Stimulated activated CD8-positive, alpha-beta memory T cell treated with anti-CD3 and anti-CD28 coated beads, Interleukin-4, amount 100 ng/mL, for 48 hours (primary cell): ENCODE data around the gene SWT1.
"Not testable (repeated sequence)": the region's sequence is repeated elsewhere in the genome, so short reads cannot be mapped to it uniquely, and the experiment has no call there.

ENCODE experiments used
- DNase-seq: peaks from one replicate; pipeline ENCODE4 v3.0.0-alpha.2; 2020

The SWT1 gene

GRCh38 chr1:185291652-185292051 is 134.7 kb downstream of the SWT1 start:
- no peak for DNase-seq

DNA sequence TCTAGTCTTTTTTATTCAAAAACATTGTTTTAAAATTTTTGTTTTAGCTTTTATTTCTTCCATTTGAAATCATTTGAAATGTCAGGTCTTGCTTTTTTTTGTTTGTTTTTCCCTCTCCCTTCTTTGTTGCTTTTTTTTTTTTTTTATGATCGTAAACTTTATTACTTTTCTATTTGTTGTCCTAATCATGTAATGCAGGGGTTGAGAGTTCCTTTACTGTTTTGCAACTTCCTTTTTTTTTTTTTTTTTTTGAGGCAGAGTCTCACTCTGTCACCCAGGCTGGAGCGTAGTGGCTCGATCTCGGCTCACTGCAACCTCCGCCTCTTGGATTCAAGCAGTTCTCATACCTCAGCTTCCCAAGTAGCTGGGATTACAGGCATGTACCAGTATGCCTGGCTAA is 135.3 kb downstream of the SWT1 start:
- no peak for DNase-seq

- DNase-seq = no peak
These were observed 137.1 kb downstream of the SWT1 start for GRCh38 chr1:185293967-185294542.

GRCh38 chr1:185295091-185295490 is 138.1 kb downstream of the SWT1 start:
- DNase-seq = no peak

DNA sequence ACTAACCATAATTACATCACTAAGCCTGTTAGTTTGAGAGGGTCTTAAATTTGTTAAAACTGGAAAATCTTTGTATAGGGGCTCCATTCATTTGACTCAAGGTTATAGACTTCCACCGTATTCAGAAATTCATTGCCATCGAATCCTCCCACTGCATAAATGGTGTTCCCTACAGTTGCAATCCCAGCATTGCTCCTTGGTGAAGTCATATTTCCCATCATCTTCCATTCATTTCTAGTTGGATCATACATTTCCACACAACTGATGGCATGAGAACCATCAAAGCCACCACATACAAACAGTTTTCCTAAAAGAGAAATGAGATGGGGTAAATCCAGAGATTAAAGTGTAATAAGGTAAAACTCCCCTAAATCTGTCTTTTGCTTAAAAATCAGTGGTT is 141.0 kb downstream of the SWT1 start:
- no peak for DNase-seq

DNA sequence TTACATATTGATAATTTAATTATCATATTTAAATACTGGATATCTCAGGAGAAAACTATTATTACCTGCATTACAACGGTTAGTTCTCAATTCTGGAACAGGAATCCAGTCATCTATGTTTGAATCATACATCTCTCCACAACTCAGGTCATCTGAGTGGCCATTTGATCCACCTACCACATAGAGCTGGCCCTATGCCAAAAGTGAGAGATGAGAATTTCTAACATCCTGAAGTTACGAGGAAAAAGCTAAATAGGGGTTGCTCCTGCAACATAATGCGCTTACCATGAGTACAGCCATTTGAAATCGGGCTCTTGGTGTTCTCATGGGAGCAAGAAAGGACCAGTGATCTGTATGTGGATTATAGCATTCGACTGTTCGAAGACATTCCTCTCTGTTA is 143.2 kb downstream of the SWT1 start:
- no peak for DNase-seq

GRCh38 chr1:185305419-185305818 is 148.5 kb downstream of the SWT1 start:
- no peak for DNase-seq

DNA sequence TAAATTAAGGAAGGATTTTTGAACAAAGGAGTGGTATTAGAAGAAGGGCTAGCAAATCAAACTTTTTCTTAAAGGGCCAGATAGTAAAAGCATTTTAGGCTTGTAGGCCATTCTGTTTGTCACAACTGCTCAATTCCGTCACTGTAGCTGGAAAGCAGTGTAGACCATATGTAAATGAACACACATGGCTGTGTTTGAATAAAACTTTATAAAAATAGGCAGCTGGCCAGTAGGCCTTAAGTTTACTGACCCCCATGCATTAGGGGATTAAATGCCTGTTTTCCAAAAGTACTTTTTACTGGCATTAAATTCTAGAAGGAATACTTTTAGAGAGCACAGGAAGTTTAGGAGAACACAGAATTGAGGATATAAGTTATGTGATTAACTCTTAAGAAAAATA is 151.2 kb downstream of the SWT1 start:
- no peak for DNase-seq

DNA sequence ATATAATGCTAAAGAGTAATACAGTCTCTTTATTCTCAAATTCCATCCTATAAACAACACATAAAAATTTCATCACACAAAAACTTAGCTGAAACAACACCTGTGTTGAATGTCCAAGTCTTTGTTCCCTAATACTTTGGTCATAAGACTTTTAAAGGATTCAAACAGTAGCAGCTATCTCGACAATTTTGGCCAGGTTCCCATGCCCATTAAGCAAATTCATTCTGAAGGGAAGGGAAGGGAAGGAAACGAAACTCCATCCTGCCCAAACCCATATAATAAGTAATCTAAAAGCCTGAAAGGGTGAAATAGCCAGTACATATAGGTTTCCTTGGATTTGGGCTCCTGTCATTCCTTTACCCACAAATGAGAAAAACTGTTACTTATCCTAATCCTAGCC is 152.6 kb downstream of the SWT1 start:
- DNase-seq = no peak

DNA sequence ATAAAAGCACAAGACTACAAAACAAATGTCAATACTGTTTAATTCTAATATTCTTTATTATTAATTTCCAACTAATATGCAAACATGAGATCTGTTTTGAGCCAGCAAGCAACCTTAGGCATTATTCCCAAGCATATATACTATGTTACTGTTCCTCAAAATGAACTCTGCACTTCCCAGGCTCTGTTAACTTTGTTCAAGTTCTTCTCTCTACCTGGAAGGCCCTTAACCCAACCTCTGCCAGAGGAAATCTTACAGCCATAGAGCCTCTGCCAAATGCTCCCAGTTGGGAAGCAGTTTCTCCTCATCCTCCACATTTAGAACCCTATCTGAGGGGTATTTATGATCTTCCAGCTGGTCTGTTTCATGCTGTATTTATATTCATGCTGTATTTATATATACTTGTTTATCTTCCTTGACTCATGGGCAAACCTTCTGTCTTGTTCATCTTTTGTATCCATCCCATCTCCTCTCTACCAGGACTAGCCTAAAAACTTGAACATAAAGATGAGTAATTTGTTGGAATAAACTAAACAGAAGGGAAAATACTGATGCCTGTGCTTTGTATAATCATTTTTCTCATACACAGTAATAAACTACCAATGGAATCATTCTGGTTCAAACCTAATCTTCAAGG is 154.7 kb downstream of the SWT1 start:
- no peak for DNase-seq

GRCh38 chr1:185312361-185313138 is 155.6 kb downstream of the SWT1 start:
- no peak for DNase-seq

- no peak for DNase-seq
These were observed 157.4 kb downstream of the SWT1 start for GRCh38 chr1:185314411-185314810.

GRCh38 chr1:185315445-185316071 is 158.6 kb downstream of the SWT1 start:
- DNase-seq = no peak

GRCh38 chr1:185316163-185317033 is 159.4 kb downstream of the SWT1 start:
- DNase-seq = peak; percentile 95

DNA sequence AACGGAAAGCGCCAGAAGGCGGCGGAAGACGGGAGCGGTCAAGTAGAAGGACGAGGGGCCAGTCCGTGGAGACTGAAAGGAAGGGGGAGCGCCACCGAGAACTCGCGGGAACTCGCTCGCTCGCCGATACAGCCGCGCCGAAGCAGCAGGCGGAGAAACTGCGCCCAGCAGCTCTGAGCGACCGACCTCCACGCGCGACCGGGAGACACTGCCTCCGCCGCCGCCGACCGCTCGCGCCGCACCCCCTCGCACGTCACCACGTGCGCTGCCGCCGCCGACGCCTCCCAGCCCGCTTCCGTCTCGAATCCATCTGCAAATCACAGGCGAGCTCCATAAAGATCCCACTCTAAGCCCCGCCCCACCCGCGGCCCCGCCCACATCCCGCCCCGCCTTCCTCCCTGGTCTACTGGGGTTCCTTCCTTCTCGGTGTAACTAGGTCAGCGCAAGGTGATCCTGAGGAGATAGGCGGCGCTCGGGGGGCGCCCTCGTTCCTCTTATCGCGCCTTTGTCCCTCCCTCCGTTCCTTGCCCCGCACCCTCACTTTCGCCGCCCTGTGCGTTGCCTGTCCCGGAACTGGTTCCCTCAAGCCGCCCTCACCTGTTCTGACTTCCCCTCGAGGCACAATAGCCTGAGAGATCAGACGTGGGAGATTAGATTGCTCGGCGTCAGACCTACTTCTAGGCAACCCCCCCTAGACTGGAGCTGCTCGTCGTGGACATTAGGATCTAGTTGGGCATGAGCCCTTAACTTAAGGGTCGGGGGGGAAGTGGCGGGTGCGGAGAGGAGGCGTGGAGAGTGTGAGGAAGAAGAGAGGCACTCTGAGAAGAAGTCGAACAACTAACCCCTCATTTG is 160.3 kb downstream of the SWT1 start, which contains the start of gene IVNS1ABP:
TSS of gene IVNS1ABP (minus strand) at position 210 of the 852 bp plus-strand sequence. CDS start 7,750 bp downstream, outside the sequence.
- peak; percentile 90 for DNase-seq

DNA sequence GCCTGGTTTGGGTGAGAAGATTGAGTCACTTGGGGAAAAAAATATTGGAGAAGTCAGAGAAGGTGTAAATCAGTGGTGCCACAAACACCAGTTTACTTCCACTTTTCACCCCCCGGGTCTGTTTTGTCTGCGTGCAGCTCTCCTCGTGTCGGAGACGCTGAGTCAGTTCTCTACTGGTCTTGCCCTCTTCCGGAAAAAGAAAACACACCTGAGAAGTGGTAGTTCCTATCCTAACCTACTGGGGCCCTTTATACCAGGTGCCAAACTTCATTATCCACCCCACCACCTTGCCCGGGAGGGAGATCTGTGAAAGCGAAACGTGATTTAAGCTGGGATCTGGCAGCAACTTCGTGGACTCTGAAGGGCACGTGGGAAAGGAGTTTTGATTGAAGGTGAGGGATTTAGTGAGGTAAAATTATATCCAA is 160.9 kb downstream of the SWT1 start:
- DNase-seq = peak; percentile 74

- no peak for DNase-seq
These were observed 161.6 kb downstream of the SWT1 start for GRCh38 chr1:185318431-185319138.

DNA sequence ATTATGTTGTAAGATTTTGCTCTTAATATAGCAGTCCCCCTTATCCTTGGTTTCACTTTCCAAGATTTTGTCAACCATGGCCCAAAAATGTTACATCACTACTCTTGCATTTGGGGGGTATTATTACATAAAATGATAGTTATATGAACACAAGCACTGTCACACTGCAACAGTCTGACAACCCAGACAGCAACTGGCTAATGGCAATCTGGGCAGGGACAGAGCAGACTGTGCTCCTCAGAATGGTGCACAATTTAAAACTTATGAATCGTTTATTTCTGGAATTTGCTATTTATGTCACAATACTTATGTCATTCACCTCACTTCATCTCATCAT is 162.1 kb downstream of the SWT1 start:
- DNase-seq = no peak

- DNase-seq = not testable (repeated sequence)
These were observed 164.1 kb downstream of the SWT1 start for GRCh38 chr1:185321104-185321503.

DNA sequence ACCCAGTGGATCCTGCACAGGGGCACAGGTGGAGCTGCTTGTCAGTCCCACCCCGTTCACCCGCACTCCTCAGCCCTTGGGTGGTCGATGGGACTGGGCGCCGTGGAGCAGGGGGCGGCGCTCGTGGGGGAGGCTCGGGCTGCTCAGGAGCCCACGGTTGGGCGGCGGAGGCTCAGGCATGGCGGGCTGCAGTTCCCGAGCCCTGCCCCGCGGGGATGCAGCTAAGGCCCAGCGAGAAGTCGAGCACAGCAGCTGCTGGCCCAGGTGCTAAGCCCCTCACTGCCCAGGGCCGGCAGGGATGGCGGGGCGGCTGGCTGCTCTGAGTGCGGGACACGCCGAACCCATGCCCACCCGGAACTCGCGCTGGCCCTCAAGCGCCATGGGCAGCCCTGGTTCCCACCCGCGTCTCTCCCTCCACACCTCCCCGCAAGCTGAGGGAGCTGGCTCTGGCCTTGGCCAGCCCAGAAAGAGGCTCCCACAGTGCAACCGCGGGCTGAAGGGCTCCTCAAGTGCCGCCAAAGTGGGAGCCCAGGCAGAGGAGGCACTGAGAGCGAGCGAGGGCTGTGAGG is 164.8 kb downstream of the SWT1 start:
- not testable (repeated sequence) for DNase-seq

- no peak for DNase-seq
These were observed 165.7 kb downstream of the SWT1 start for GRCh38 chr1:185322636-185323035.
